GM12801 (cell line): ENCODE results near the gene DHRS4L2.

Experiments
- CTCF ChIP-seq: IDR thresholded peaks from one replicate; pipeline ENCODE4 v1.5.1; 2011; ENCODE audit warnings: control low read depth; ENCODE audit not compliant: insufficient read length; ENCODE audit errors: extremely low read depth

Gene DHRS4L2

GRCh38 chr14:24053548-24054323 lies 65.0 kb downstream of the DHRS4L2 start:
- no peak for TF ChIP-seq CTCF

DNA sequence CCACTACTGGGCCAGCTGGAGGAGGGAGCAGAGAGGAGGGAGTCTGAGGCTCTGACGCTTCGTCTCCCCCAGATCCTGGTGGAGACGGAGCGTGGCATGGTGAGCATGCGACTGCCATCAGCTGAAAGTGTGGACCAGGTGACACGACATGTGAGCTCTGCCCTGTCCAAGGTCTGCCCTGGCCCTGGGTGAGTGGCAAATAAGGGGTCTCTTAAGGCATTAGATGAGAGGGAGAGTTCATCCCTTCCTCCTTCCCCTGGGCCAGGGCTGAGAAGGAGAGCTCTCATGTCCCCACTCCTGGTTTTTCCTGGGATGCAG lies 65.6 kb downstream of the DHRS4L2 start:
- no peak for TF ChIP-seq CTCF

DNA sequence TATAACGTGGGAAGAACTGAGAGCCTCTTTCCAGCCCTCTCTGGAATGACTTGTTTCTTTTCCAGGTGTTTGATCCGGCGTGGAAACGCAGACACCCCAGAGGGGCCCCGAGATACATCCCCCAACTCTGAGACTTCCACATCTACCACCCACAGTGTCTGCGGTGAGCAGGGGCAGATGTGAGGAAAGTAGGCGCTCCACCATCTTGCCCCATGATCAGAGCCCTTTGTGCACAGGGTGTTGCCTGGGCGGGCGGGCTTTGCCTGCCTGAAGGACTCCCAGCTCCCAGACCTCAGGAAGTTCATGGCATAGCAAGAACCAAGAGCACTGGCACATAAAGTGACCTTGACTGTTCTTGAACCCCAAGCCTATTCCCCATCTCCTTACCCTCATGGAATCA lies 65.9 kb downstream of the DHRS4L2 start:
- no peak for TF ChIP-seq CTCF
